Esophagus squamous epithelium (tissue), 5 donors: ENCODE data around the gene FIGN. TPM values are rescaled to one million over a fixed set of nuclear protein-coding genes. Genes with fewer than 3 reads are reported as not detected.

Experiments used
- DNase-seq: peaks from one replicate; lab custom pipeline; 2025; lab: John Stamatoyannopoulos, UW
- H3K27ac ChIP-seq, 4 donors: fragments of 200-600 bp; sonication (generic); one replicate each; pipeline ENCODE4 v1.5.1; 2016 to 2019; ENCODE audit warnings: mild to moderate bottlenecking in 1 of 4
- H3K27me3 ChIP-seq, 4 donors: fragments of 200-600 bp; sonication (generic); 1 replicate in 3 of 4; 2 replicates in 1 of 4; pipeline versions ENCODE4 v1.5.1 to v1.6.0; 2017 to 2021; ENCODE audit warnings: antibody characterized with exemption in 1 of 4
- H3K36me3 ChIP-seq, 3 donors: fragments of 200-600 bp; sonication (generic); one replicate each; pipeline ENCODE4 v1.5.1; 2016 to 2019
- H3K4me1 ChIP-seq, 3 donors: fragments of 200-600 bp; sonication (generic); one replicate each; pipeline ENCODE4 v1.5.1; 2017 to 2019
- H3K4me3 ChIP-seq, 4 donors: fragments of 200-600 bp; sonication (generic); 1 replicate in 3 of 4; 2 replicates in 1 of 4; pipeline ENCODE4 v1.5.1; 2016 to 2019; ENCODE audit warnings: mild to moderate bottlenecking in 2 of 4, moderate library complexity in 1 of 4
- H3K9me3 ChIP-seq, 3 donors: fragments of 200-600 bp; sonication (generic); one replicate each; pipeline ENCODE4 v1.5.1; 2016 to 2019
- POLR2A ChIP-seq, 4 donors: fragments of 450-650 bp; IDR thresholded peaks; one replicate each; pipeline ENCODE4 v1.6.1; 2017; ENCODE audit warnings: antibody characterized with exemption in 4 of 4, mild to moderate bottlenecking in 4 of 4, moderate library complexity in 3 of 4
- WGBS, 2 donors: methylation state at CpG; one replicate each; pipeline ENCODE4 v1.1.5; 2018; 5-methylcytosine and 5-hydroxymethylcytosine counted together
- intact Hi-C: fragments of 100-400 bp; cut with DNase I; formaldehyde crosslinking; loops from one replicate; pipeline ENCODE4 v1.15.0; 2022
- total RNA-seq, 4 donors: library from RNA; depleted of rRNA; stranded (reverse); fragments of >200 nt; gene quantifications; one replicate each; pipeline ENCODE4 v1.1.0, GENCODE V29; 2016
- TF ChIP-seq, protein P1 (sequence below), 6 experiments: fragments of 450-650 bp in 4 of 6; fragments of 200-600 bp in 2 of 6; sonication (generic) in 2 of 6; IDR thresholded peaks; one replicate each; pipeline ENCODE4 v1.5.1; 2016 to 2019; ENCODE audit warnings: antibody characterized with exemption in 6 of 6, mild to moderate bottlenecking in 4 of 6, moderate library complexity in 4 of 6
- donor health status: DM: yes; HTN: yes; CAD: no.

The FIGN gene
- total RNA-seq, 4 donors from 2014 or later = 0.38 to 2.1 (median 1.8) TPM

DNA sequence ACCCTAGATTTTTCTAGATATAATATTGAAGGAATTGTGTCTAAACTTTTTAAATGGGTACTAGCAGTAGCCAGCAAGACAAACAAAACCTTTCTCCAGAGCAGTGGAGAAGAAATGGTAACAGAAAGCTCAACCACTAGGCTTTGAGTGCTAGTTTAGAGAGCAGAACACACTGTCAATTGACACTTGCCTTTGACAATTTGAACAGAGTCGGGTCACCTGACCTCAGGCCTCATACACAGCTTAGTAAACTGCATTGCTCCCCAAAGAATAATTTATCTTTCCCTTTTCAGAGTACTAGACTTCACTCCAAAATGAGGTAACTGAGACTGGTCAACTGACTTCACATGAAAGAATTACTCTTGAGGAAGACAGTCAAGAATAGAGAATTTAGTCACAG is 48.6 kb downstream of the FIGN start:
- H3K27ac ChIP-seq = no peak overlapping the region
- intact Hi-C loops = no loop called here
- no peaks in the 10 kb centered on the region for H3K9me3 ChIP-seq
- DNase-seq = no peak
- H3K4me1 ChIP-seq = peaks cover 0 to 8% (median 0%) of the 10 kb centered on the region in 3 donors
- no peak overlapping the region for H3K4me3 ChIP-seq
- no peaks in the 10 kb centered on the region for H3K27me3 ChIP-seq
- 56 to 88% methylated on average over 1 of the region's 1 CpG for WGBS, 2 donors
- H3K36me3 ChIP-seq = no peaks in the 10 kb centered on the region
- TF ChIP-seq, protein P1, sequence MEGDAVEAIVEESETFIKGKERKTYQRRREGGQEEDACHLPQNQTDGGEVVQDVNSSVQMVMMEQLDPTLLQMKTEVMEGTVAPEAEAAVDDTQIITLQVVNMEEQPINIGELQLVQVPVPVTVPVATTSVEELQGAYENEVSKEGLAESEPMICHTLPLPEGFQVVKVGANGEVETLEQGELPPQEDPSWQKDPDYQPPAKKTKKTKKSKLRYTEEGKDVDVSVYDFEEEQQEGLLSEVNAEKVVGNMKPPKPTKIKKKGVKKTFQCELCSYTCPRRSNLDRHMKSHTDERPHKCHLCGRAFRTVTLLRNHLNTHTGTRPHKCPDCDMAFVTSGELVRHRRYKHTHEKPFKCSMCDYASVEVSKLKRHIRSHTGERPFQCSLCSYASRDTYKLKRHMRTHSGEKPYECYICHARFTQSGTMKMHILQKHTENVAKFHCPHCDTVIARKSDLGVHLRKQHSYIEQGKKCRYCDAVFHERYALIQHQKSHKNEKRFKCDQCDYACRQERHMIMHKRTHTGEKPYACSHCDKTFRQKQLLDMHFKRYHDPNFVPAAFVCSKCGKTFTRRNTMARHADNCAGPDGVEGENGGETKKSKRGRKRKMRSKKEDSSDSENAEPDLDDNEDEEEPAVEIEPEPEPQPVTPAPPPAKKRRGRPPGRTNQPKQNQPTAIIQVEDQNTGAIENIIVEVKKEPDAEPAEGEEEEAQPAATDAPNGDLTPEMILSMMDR (IDR thresholded peaks at IDR 0.05) = no peak
- TF ChIP-seq POLR2A (IDR thresholded peaks at IDR 0.05) = no peak

DNA sequence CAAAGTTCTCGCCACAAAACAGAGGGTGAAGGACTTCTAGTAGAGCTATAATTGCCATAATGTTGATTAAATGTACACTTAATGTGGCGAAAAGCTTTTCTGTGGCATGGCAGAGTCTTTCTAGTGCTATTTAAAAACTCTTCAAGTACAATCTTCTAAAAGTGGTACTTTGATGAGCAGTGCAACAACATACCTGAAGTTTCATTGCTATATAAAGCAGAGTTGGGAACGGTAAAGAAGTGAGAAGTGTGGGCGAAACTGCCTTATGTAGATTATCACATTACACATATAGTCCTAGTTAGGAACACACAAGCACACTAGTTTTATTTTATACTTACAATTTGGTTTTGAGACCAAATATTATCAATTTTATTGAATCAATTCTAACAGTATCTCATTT is 49.5 kb downstream of the FIGN start:
- Histone ChIP-seq H3K36me3 (no peaks in the 10 kb centered on the region), H3K4me1 (peaks cover 0 to 6% (median 0%) of the 10 kb centered on the region in 3 donors), H3K27ac (no peak overlapping the region), H3K9me3 (no peaks in the 10 kb centered on the region), H3K4me3 (no peak overlapping the region), H3K27me3 (no peaks in the 10 kb centered on the region)
- TF ChIP-seq, protein P1 (IDR thresholded peaks at IDR 0.05) = no peak
- TF ChIP-seq POLR2A (IDR thresholded peaks at IDR 0.05) = no peak
- DNase-seq = no peak
- intact Hi-C loops = no loop called here
- 66 to 68% methylated on average over 4 of the region's 4 CpGs for WGBS, 2 donors

DNA sequence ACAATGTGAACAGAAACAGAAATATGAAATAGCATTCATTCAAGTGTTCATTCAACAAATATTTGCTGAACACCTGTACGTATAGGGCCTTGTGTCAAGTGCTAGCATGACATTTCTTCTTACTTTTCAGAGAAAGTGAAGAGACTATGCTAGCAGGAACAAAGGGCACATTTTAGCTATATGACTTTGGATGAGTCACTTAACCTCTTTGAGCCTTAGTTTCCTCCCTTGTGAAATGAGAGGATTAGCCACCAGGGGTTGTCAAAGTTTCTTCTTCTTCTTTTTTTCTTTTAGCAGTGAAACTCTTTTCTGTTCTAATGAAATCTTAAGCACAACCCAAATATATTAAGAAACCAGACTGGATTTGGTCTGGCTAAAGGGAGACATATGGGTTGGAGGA is 53.1 kb downstream of the FIGN start:
- H3K4me1 ChIP-seq = peaks cover 0 to 6% (median 0%) of the 10 kb centered on the region in 3 donors
- no peak overlapping the region for H3K27ac ChIP-seq
- H3K9me3 ChIP-seq = no peaks in the 10 kb centered on the region
- TF ChIP-seq, protein P1 (IDR thresholded peaks at IDR 0.05) = peak in 1 of 6 experiments; percentile 50
- TF ChIP-seq POLR2A (IDR thresholded peaks at IDR 0.05) = no peak
- H3K36me3 ChIP-seq = no peaks in the 10 kb centered on the region
- DNase-seq = no peak
- no peak overlapping the region for H3K4me3 ChIP-seq
- no peaks in the 10 kb centered on the region for H3K27me3 ChIP-seq
- intact Hi-C loops = no loop called here
- 40 to 60% methylated on average over 1 of the region's 1 CpG for WGBS, 2 donors

DNA sequence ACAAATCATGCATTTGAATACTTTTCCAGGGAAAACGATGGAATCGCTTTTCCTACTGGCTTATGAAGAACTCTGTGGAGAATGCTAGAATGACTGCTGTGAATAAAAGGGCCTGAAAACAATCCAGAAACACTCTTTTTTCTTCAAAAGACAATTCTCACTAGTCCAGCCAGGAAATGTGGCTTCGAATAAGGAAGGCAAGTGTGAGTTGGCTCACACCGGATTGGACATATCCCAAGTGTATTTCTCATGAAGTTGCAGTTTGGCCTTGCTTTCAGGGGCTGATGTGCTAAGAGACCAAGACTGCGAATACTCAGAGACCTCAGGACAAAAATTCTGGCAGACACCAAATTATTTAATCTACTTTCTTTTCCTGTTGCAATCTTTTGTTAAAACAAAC is 54.1 kb downstream of the FIGN start:
- Histone ChIP-seq H3K36me3 (no peaks in the 10 kb centered on the region), H3K4me3 (no peak overlapping the region), H3K4me1 (peaks cover 0 to 6% (median 0%) of the 10 kb centered on the region in 3 donors), H3K27ac (no peak overlapping the region), H3K9me3 (no peaks in the 10 kb centered on the region), H3K27me3 (no peaks in the 10 kb centered on the region)
- DNase-seq = no peak
- TF ChIP-seq, protein P1 (IDR thresholded peaks at IDR 0.05) = no peak
- no peak for TF ChIP-seq POLR2A (IDR thresholded peaks at IDR 0.05)
- intact Hi-C loops = no loop called here
- WGBS, 2 donors = 66 to 71% methylated on average over 5 of the region's 5 CpGs

DNA sequence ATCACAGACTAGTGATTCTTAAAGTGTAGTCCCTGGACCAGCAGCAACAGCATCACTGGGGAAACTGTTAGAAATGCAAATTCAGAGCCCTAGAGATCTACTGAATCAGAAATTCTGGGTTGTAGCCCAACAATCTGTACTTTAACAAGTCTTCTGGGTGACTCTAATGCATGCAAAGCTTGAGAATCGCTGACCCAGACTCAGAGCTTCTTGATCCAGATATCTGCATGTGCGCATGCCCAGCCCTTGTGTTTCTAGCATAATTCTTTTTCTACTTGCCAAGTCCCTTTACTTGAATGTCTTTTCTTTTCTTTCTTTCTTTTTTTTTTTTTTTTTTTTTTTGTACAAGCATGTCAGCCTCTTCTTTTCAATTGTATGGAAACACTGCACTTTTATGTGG is 60.4 kb downstream of the FIGN start:
- Histone ChIP-seq H3K4me1 (no peaks in the 10 kb centered on the region), H3K9me3 (no peaks in the 10 kb centered on the region), H3K27ac (no peak overlapping the region), H3K36me3 (no peaks in the 10 kb centered on the region), H3K4me3 (no peak overlapping the region), H3K27me3 (no peaks in the 10 kb centered on the region)
- intact Hi-C loops = no loop called here
- no peak for DNase-seq
- no peak for TF ChIP-seq POLR2A (IDR thresholded peaks at IDR 0.05)
- TF ChIP-seq, protein P1 (IDR thresholded peaks at IDR 0.05) = no peak
- 82 to 92% methylated on average over 2 of the region's 2 CpGs for WGBS, 2 donors
